ENCODE results near the gene SQOR.

- TF ChIP-seq CTCF (IDR thresholded peaks at IDR 0.05; ENCODE audit: low read depth, low read length) (no peak), EZH2phosphoT487 (IDR thresholded peaks at IDR 0.05; ENCODE audit: low read depth) (no peak)
Measured at GRCh38 chr15:45684533-45684932, 49.7 kb downstream of the SQOR start.

Measured in OCI-LY3 (cell line).